HUDEP-2 (cell line): Measurements from ENCODE around the gene KRTAP10-11.

Experiments
- DNase-seq, 76 experiments: peaks; one replicate each; lab custom pipeline; 2025; ENCODE audit not compliant: unreplicated experiment in 76 of 76; lab: John Stamatoyannopoulos, UW

Gene KRTAP10-11

GRCh38 chr21:44692798-44693512, 46.7 kb downstream of the KRTAP10-11 start:
- no peak for DNase-seq

- no peak for DNase-seq
Measured at GRCh38 chr21:44694776-44695175, 48.6 kb downstream of the KRTAP10-11 start.

GRCh38 chr21:44695184-44695583, 49.0 kb downstream of the KRTAP10-11 start:
- no peak for DNase-seq

- DNase-seq: no peak
Measured at GRCh38 chr21:44695641-44696040, 49.4 kb downstream of the KRTAP10-11 start.

- DNase-seq: no peak
Measured at GRCh38 chr21:44696572-44696971, 50.4 kb downstream of the KRTAP10-11 start.
